ENCODE results near the gene DNAJA3. TPM values are rescaled to one million over a fixed set of nuclear protein-coding genes. Genes with fewer than 3 reads are reported as not detected.

The DNAJA3 gene
- total and polyA plus RNA-seq, 10 of the 15 experiments (the other 5 are each of a cell fraction or from before 2014, with no cell fraction given) = 8.4 to 141 (median 60.8) TPM

DNA sequence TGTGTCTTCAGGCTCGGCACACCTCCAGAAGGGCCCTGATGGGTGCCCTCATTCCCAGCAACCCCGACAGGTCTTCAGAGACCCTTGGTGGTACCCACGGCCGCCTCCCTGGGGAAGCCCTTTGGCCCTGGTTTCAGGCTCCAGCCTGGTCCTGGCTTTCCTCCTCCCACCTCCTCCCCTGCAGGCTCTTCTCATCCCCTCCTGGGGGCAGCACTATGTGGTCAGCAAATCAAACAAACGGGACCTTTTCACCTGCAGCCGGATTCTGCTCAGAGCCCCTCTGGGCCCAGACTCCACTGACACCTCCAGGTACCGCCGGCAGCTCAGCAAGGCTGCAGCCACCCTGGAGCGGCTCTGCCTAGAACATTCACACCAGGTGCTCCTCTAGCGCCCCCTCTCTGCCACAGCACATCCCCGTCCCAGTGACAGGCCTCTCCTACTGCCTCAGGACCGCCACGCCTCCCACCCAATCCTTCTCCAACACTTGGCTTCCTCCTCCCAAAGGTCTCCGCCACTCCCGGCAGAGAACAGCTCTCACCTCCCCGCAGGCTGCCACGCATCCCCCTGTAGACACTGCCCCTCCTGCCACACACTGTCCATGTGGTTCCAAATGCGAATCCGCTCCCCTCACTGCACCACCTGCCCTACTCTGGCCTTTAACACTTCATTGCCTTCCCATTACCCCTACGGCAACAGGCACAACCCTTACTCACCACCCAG lies 21.3 kb upstream of the DNAJA3 start (continued):
- TF ChIP-seq, protein P1, sequence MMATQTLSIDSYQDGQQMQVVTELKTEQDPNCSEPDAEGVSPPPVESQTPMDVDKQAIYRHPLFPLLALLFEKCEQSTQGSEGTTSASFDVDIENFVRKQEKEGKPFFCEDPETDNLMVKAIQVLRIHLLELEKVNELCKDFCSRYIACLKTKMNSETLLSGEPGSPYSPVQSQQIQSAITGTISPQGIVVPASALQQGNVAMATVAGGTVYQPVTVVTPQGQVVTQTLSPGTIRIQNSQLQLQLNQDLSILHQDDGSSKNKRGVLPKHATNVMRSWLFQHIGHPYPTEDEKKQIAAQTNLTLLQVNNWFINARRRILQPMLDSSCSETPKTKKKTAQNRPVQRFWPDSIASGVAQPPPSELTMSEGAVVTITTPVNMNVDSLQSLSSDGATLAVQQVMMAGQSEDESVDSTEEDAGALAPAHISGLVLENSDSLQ (IDR thresholded peaks at IDR 0.05) = no peak
- TF ChIP-seq, protein P2, sequence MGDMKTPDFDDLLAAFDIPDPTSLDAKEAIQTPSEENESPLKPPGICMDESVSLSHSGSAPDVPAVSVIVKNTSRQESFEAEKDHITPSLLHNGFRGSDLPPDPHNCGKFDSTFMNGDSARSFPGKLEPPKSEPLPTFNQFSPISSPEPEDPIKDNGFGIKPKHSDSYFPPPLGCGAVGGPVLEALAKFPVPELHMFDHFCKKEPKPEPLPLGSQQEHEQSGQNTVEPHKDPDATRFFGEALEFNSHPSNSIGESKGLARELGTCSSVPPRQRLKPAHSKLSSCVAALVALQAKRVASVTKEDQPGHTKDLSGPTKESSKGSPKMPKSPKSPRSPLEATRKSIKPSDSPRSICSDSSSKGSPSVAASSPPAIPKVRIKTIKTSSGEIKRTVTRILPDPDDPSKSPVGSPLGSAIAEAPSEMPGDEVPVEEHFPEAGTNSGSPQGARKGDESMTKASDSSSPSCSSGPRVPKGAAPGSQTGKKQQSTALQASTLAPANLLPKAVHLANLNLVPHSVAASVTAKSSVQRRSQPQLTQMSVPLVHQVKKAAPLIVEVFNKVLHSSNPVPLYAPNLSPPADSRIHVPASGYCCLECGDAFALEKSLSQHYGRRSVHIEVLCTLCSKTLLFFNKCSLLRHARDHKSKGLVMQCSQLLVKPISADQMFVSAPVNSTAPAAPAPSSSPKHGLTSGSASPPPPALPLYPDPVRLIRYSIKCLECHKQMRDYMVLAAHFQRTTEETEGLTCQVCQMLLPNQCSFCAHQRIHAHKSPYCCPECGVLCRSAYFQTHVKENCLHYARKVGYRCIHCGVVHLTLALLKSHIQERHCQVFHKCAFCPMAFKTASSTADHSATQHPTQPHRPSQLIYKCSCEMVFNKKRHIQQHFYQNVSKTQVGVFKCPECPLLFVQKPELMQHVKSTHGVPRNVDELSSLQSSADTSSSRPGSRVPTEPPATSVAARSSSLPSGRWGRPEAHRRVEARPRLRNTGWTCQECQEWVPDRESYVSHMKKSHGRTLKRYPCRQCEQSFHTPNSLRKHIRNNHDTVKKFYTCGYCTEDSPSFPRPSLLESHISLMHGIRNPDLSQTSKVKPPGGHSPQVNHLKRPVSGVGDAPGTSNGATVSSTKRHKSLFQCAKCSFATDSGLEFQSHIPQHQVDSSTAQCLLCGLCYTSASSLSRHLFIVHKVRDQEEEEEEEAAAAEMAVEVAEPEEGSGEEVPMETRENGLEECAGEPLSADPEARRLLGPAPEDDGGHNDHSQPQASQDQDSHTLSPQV (IDR thresholded peaks at IDR 0.05) = no peak
- TF ChIP-seq CHD2 (IDR thresholded peaks at IDR 0.05; ENCODE audit: borderline replicate concordance, low read depth, low read length) (no peak), BMI1 (IDR thresholded peaks at IDR 0.05; ENCODE audit: borderline replicate concordance) (no peak), ZNF384 (IDR thresholded peaks at IDR 0.05; ENCODE audit: borderline replicate concordance, low read depth, low read length) (no peak), CHD4 (IDR thresholded peaks at IDR 0.05) (no peak), PML (IDR thresholded peaks at IDR 0.05; ENCODE audit: low read length) (no peak), POLR2AphosphoS5 (IDR thresholded peaks at IDR 0.05; ENCODE audit: low read length) (peak; percentile 45; the same call in 1 of the 2 replicates), RUNX3 (IDR thresholded peaks at IDR 0.05; ENCODE audit: low read length) (peak; percentile 35; the same call in 1 of the 2 replicates), RAD21 (IDR thresholded peaks at IDR 0.05; ENCODE audit: insufficient read depth, low read depth, low read length) (0 out of 2 replicates have a peak, but pooled peaks have one; percentile 5), NFIC (IDR thresholded peaks at IDR 0.05; ENCODE audit: low read depth, low read length) (no peak), NRF1 (conservative IDR thresholded peaks at IDR 0.05; ENCODE audit: low read depth, low read length) (no peak), SREBF1 (IDR thresholded peaks at IDR 0.05; ENCODE audit: low read length) (no peak)
- TF ChIP-seq, protein P3, sequence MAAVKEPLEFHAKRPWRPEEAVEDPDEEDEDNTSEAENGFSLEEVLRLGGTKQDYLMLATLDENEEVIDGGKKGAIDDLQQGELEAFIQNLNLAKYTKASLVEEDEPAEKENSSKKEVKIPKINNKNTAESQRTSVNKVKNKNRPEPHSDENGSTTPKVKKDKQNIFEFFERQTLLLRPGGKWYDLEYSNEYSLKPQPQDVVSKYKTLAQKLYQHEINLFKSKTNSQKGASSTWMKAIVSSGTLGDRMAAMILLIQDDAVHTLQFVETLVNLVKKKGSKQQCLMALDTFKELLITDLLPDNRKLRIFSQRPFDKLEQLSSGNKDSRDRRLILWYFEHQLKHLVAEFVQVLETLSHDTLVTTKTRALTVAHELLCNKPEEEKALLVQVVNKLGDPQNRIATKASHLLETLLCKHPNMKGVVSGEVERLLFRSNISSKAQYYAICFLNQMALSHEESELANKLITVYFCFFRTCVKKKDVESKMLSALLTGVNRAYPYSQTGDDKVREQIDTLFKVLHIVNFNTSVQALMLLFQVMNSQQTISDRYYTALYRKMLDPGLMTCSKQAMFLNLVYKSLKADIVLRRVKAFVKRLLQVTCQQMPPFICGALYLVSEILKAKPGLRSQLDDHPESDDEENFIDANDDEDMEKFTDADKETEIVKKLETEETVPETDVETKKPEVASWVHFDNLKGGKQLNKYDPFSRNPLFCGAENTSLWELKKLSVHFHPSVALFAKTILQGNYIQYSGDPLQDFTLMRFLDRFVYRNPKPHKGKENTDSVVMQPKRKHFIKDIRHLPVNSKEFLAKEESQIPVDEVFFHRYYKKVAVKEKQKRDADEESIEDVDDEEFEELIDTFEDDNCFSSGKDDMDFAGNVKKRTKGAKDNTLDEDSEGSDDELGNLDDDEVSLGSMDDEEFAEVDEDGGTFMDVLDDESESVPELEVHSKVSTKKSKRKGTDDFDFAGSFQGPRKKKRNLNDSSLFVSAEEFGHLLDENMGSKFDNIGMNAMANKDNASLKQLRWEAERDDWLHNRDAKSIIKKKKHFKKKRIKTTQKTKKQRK (IDR thresholded peaks at IDR 0.05; ENCODE audit: low read depth, low read length) = no peak

Measured in GM12878 (cell line).